Mesangial cell (primary cell): Measurements from ENCODE around the gene UBTFL1. TPM values are rescaled to one million over a fixed set of nuclear protein-coding genes. Genes with fewer than 3 reads are reported as not detected.

ENCODE experiments used
- total RNA-seq: library from RNA; depleted of rRNA; stranded (reverse); fragments of >200 nt; gene quantifications from 2 replicates; pipeline ENCODE4 v1.2.3, GENCODE V29; 2015

Gene UBTFL1, protein sequence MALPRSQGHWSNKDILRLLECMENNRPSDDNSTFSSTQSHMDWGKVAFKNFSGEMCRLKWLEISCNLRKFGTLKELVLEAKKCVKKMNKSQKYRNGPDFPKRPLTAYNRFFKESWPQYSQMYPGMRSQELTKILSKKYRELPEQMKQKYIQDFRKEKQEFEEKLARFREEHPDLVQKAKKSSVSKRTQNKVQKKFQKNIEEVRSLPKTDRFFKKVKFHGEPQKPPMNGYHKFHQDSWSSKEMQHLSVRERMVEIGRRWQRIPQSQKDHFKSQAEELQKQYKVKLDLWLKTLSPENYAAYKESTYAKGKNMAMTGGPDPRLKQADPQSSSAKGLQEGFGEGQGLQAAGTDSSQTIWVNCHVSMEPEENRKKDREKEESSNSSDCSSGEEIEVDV
- not detected in 2 replicates for total RNA-seq

DNA sequence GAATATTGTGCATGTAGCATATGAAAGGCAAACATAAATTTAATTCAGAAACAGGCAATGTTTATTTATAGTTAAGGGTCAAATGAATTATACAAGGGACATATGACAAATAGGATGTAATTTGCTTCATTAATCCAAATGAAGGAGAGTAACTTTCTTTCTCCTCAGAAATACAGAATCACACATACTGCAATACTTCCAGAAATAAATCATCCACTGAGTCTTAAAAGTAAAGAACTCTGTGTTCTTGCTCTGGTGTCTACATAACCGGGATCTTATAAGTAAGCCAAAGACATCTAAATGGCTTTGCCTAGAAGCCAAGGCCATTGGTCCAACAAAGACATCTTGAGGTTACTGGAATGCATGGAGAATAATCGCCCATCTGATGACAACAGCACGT, at the start of gene UBTFL1:
Gene UBTFL1 (plus strand): TSS at position 301 of the 400 bp plus-strand sequence. CDS start 0 bp downstream, at position 301.

DNA sequence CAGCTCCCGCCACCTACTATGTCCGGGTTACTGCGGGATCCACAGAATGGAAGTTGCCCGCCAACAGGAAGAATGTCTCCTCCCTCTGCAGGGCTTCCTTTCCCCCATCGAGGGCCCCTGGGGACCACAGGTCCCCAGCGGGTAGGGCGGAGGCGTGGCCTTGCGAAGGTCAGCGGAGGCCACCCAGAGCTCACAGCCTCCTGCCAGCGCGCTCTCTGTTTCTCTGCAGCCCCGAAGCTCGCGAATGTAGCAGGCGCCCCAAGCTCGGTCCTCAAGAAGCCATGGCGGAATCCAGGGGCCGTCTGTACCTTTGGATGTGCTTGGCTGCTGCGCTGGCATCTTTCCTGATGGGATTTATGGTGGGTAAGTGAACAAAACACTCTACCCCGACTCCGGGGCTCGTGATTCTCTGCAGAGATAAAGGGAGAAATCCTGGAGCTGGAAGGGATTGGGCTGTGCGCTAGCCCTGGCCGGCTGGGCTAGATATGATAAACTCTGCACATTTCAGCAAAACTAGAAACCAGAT, 48.8 kb downstream of the UBTFL1 start, which contains the start of gene NAALAD2:
Gene NAALAD2 (plus strand): TSS at position 186 of the 526 bp plus-strand sequence. CDS start 96 bp downstream, at position 282.

Other genes with a start within 250 kb of the UBTFL1 start
- not detected in 2 replicates for gene TRIM64B, start 207.5 kb upstream of the UBTFL1 start, total RNA-seq
- not detected in 2 replicates for gene TRIM49D1, start 163.7 kb upstream of the UBTFL1 start, total RNA-seq
- not detected in 2 replicates for gene TRIM49D2, start 161.9 kb upstream of the UBTFL1 start, total RNA-seq
- not detected in 2 replicates for gene TRIM64, start 119.9 kb upstream of the UBTFL1 start, total RNA-seq
- gene TRIM49C, start 54.8 kb upstream of the UBTFL1 start, total RNA-seq = not detected in 2 replicates
- gene NAALAD2, start 48.7 kb downstream of the UBTFL1 start, total RNA-seq = 0.49 and 0.63 TPM in 2 replicates
- gene CHORDC1, start 137.1 kb downstream of the UBTFL1 start, total RNA-seq = 9.9 and 33.7 TPM in 2 replicates